Subcutaneous adipose tissue (tissue), 4 donors: ENCODE data around the gene DEDD. TPM values are rescaled to one million over a fixed set of nuclear protein-coding genes. Genes with fewer than 3 reads are reported as not detected.

Experiments
- total RNA-seq, 4 donors: library from RNA; depleted of rRNA; stranded (reverse); fragments of >200 nt; gene quantifications; one replicate each; pipeline ENCODE4 v1.1.0, GENCODE V29; 2016
- TF ChIP-seq, protein P1 (sequence below): fragments of 450-650 bp; IDR thresholded peaks from one replicate; pipeline ENCODE4 v1.5.1; 2016; ENCODE audit warnings: low read depth, mild to moderate bottlenecking, control low read depth, antibody characterized with exemption, moderate library complexity

The DEDD gene
- total RNA-seq, 4 donors from 2014 or later: 25.2 to 36.8 (median 36.4) TPM

DNA sequence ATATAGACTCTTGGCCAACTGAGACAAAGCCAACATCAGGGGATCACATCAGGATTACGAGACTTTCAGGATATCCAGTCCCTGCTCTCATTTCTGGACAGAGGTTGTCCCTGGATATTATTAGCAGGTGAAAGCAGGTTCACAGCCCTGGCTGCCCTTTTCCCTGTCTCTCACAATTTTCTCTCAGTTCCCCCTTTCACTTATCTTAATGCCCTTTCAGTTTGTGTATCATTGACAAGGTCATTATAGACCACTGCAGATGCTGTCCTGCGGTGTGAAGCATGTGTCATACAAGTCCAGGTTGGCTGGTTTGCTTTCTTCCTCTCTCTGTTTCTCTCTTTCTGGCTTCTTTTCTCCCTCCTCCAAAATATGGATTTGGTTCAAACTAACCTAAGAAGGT, 36.5 kb downstream of the DEDD start:
- TF ChIP-seq, protein P1, sequence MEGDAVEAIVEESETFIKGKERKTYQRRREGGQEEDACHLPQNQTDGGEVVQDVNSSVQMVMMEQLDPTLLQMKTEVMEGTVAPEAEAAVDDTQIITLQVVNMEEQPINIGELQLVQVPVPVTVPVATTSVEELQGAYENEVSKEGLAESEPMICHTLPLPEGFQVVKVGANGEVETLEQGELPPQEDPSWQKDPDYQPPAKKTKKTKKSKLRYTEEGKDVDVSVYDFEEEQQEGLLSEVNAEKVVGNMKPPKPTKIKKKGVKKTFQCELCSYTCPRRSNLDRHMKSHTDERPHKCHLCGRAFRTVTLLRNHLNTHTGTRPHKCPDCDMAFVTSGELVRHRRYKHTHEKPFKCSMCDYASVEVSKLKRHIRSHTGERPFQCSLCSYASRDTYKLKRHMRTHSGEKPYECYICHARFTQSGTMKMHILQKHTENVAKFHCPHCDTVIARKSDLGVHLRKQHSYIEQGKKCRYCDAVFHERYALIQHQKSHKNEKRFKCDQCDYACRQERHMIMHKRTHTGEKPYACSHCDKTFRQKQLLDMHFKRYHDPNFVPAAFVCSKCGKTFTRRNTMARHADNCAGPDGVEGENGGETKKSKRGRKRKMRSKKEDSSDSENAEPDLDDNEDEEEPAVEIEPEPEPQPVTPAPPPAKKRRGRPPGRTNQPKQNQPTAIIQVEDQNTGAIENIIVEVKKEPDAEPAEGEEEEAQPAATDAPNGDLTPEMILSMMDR: no peak

DNA sequence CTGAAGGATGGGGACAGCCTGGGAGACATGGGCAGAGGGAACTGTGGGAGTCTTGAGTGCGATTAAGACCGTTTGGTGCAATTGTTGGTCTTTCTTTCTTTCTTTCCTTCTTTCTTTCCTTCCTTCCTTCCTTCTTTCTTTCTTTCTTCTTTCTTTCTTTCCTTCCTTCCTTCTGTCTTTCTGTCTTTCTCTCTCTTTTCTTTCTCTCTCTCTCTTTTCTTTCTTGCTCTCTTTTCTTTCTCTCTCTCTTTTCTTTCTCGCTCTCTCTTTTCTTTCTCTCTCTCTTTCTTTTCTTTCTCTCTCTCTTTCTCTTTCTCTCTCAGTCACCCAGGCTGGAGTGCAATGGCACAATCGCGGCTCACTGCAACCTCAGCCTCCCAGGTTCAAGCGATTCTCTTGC, 37.2 kb downstream of the DEDD start:
- TF ChIP-seq, protein P1: no peak

DNA sequence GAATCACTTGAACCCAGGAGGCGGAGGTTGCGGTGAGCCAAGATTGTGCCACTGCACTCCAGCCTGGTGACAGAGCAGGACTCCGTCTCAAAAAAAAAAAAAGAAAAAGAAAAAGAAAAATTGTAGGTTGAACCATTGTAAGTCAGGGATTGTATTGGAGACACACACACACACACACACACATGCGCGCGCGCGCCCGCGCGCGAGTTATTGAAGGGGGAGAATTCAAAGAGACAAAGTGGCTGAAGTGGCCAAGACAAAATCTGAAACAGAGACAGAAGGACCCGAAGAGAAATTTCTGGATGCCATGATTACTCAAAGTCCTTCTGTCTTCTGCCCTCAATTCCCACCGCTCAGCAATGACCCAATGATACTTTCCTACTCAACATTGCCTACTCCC, 38.0 kb downstream of the DEDD start:
- TF ChIP-seq, protein P1: no peak

DNA sequence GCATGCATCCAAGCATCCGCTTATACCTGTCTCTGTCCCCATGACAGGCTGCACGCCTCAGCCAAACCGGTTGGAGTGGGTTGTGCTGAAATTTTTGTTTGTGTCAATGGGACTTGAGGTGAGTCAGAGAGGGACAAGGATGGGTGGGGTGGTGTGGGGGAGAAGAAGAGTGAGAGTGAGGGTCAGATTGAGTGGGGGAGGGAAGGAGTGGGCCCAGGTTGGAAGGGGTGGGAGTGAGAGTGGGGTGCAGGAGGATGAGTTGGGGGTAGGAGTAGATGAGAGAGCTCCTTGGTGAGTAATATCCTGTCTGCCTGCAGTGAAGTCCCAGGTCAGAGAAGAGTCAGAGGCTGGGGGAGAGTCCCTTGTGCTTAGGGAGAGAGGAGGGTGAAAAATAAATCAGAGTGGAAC, 39.8 kb downstream of the DEDD start:
- TF ChIP-seq, protein P1: no peak

DNA sequence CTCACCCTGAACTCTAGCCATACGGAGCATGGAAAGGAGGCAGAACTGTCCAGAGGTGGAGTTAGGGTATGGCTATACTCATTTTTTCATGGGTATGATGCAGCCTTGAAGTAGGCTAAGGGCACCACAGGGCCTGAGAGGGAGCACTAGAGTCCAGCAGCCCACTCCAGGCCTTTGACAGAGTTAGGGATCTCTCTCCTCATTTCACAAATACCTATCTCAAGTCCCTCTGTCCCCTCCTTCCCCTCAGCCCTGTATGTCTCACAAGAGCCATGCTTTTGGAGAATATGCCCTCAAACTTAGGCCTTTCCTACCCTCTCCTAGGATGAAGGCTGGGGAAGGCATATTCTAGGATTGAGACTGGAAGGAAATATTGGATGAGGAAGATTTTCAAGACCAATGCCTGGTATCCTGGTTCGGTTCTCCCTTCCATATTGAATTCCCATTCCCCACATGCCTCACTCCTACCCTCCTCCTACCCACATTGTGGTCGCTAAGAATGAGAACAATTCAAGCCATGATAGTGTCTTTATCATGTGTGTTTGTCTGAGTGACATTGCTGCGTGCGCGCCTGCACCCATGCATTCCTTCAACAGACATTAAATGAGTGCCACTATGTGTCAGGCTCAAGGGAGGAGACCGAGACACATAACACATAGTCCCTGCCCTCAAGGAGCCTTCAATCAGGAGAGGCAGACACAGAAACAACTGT, 40.5 kb downstream of the DEDD start:
- TF ChIP-seq, protein P1: no peak

DNA sequence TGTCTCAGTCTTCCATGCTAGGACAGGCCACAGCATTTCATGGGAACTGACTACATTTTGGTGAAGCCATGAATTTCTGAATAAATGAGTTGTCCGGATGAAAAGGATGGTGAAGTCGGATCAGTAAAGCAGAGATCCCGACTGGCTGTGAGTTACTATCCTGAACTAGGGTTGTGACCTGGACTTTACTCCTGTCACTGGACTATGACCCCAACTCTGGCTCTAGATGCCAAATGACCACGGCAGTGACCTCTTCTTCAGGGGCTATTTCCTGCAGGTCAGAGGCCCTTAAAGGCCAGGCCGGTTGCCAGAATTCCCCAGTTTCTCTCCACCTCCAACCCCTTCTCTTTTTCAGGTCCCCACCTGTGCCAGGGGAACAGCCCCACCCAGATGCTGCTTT, 41.4 kb downstream of the DEDD start:
- TF ChIP-seq, protein P1: no peak

DNA sequence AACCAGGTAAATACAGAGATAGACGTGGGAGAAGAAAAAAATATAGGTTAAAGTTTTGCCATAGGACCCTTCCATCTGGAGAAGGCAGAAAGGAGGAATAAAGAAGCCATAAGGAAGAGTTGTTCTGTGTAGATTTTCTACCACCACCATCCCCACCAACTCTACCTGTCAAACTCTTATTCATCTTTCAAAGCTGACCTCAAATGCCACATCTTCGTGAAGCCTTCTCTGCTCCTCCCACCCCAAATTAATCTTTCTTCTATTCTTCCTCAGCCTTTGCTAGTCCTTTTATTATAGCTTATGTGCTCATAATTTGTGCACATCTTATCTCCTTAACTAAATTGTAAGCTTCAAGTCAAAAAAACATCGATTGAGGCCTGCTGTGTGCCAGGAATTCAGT, 41.9 kb downstream of the DEDD start:
- TF ChIP-seq, protein P1: no peak
